ENCODE data around the gene CARD19. TPM values are rescaled to one million over a fixed set of nuclear protein-coding genes. Genes with fewer than 3 reads are reported as not detected.

Gene CARD19
- total RNA-seq, 2 donors from 2014 or later: 16.4 to 21.9 TPM

DNA sequence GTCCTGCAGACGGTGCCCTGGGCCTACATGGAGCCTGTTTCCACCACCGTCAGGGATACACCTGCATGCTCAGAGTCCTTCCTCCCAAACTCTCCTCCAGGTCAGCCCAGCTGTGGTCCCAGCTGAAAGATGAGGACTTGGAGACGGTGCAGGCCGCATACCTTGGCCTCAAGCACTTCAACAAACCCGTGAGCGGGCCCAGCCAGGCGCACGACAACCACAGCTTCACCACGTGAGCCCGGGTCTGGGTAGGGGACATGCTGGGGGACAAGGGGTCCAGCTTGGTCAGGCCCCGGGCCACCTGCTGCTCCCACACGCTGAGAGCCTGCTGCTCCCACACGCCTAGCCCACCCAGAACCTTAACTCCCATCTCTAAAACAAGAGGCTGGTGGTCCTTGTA, 16.6 kb upstream of the CARD19 start:
- Histone ChIP-seq H3K27me3 (ENCODE audit: control insufficient read depth, insufficient read depth, low read length, poor library complexity, severe bottlenecking) (no peaks in the 10 kb centered on the region), H3K4me3 (ENCODE audit: low read length) (no peak overlapping the region), H3K27ac (ENCODE audit: low read depth, low read length) (no peak overlapping the region), H3K4me1 (ENCODE audit: control insufficient read depth, insufficient read depth, low read length) (no peaks in the 10 kb centered on the region), H3K9me3 (ENCODE audit: control insufficient read depth, low read length) (no peaks in the 10 kb centered on the region), H3K36me3 (ENCODE audit: control insufficient read depth, insufficient read depth, low read length) (no peaks in the 10 kb centered on the region), H3K9ac (ENCODE audit: extremely low read depth, low read length, poor library complexity, severe bottlenecking) (no peak overlapping the region)
- peak; percentile 18 for DNase-seq
- Mint-ChIP-seq H3K4me3 (no peak overlapping the region), H3K4me1 (peaks cover 3% of the 10 kb centered on the region), H3K27me3 (ENCODE audit: insufficient read depth) (no peaks in the 10 kb centered on the region), H3K27ac (no peak overlapping the region), H3K9me3 (no peaks in the 10 kb centered on the region), H3K36me3 (ENCODE audit: low read depth) (no peaks in the 10 kb centered on the region)
- 91 to 96% methylated on average over 3 to 13 of the region's 13 CpGs for WGBS, 2 experiments (ENCODE audit: insufficient coverage in 1 of 2, insufficient read length in 1 of 2)
- TF ChIP-seq, protein P1, sequence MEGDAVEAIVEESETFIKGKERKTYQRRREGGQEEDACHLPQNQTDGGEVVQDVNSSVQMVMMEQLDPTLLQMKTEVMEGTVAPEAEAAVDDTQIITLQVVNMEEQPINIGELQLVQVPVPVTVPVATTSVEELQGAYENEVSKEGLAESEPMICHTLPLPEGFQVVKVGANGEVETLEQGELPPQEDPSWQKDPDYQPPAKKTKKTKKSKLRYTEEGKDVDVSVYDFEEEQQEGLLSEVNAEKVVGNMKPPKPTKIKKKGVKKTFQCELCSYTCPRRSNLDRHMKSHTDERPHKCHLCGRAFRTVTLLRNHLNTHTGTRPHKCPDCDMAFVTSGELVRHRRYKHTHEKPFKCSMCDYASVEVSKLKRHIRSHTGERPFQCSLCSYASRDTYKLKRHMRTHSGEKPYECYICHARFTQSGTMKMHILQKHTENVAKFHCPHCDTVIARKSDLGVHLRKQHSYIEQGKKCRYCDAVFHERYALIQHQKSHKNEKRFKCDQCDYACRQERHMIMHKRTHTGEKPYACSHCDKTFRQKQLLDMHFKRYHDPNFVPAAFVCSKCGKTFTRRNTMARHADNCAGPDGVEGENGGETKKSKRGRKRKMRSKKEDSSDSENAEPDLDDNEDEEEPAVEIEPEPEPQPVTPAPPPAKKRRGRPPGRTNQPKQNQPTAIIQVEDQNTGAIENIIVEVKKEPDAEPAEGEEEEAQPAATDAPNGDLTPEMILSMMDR (conservative IDR thresholded peaks at IDR 0.05): no peak

- Mint-ChIP-seq H3K36me3 (ENCODE audit: low read depth) (peaks cover under 1% of the 10 kb centered on the region), H3K4me1 (no peaks in the 10 kb centered on the region), H3K27me3 (ENCODE audit: insufficient read depth) (no peaks in the 10 kb centered on the region), H3K27ac (no peak overlapping the region), H3K9me3 (peaks cover under 1% of the 10 kb centered on the region), H3K4me3 (no peak overlapping the region)
- Histone ChIP-seq H3K27me3 (ENCODE audit: control insufficient read depth, insufficient read depth, low read length, poor library complexity, severe bottlenecking) (no peaks in the 10 kb centered on the region), H3K9ac (ENCODE audit: extremely low read depth, low read length, poor library complexity, severe bottlenecking) (no peak overlapping the region), H3K27ac (ENCODE audit: low read depth, low read length) (no peak overlapping the region), H3K4me1 (ENCODE audit: control insufficient read depth, insufficient read depth, low read length) (no peaks in the 10 kb centered on the region), H3K36me3 (ENCODE audit: control insufficient read depth, insufficient read depth, low read length) (no peaks in the 10 kb centered on the region), H3K9me3 (ENCODE audit: control insufficient read depth, low read length) (no peaks in the 10 kb centered on the region), H3K4me3 (ENCODE audit: low read length) (no peak overlapping the region)
- DNase-seq: peak; percentile 28
- TF ChIP-seq, protein P1 (conservative IDR thresholded peaks at IDR 0.05): no peak
- WGBS, 2 experiments (ENCODE audit: insufficient coverage in 1 of 2, insufficient read length in 1 of 2): 85 to 95% methylated on average over 6 to 9 of the region's 9 CpGs
Observed at GRCh38 chr9:93080406-93080805, 15.6 kb upstream of the CARD19 start.

DNA sequence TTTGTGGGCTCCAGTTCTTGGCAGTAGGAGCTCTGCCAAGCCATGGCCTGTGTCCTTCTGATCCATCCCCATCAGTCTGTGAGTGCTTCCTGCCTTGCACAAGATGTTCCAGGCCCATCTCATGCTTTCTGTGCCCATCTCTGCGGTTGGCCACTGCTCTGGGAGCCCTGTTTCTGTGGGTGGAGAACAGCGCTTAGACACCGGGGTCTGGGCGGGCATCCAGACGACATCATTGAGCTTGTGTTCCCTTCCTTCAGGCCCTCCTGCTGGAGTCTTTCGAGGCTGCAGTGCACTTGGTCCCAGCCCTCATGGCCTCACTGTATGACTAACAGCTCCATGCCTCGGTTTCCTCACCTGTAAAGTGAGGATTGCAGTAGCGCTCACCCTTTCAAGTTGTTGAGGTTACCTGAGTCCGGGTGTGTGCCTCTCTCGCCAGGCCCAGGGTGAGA, 14.9 kb upstream of the CARD19 start:
- Histone ChIP-seq H3K4me1 (ENCODE audit: control insufficient read depth, insufficient read depth, low read length) (no peaks in the 10 kb centered on the region), H3K36me3 (ENCODE audit: control insufficient read depth, insufficient read depth, low read length) (no peaks in the 10 kb centered on the region), H3K27me3 (ENCODE audit: control insufficient read depth, insufficient read depth, low read length, poor library complexity, severe bottlenecking) (no peaks in the 10 kb centered on the region), H3K9ac (ENCODE audit: extremely low read depth, low read length, poor library complexity, severe bottlenecking) (no peak overlapping the region), H3K27ac (ENCODE audit: low read depth, low read length) (no peak overlapping the region), H3K9me3 (ENCODE audit: control insufficient read depth, low read length) (peaks cover 4% of the 10 kb centered on the region), H3K4me3 (ENCODE audit: low read length) (no peak overlapping the region)
- no peak overlapping the region for H3K4me3 Mint-ChIP-seq
- H3K4me1 Mint-ChIP-seq: no peaks in the 10 kb centered on the region
- peak; percentile 24 for DNase-seq
- TF ChIP-seq, protein P1 (conservative IDR thresholded peaks at IDR 0.05): no peak
- H3K36me3 Mint-ChIP-seq (ENCODE audit: low read depth): peaks cover 6% of the 10 kb centered on the region
- H3K27me3 Mint-ChIP-seq (ENCODE audit: insufficient read depth): no peaks in the 10 kb centered on the region
- WGBS, 2 experiments (ENCODE audit: insufficient coverage in 1 of 2, insufficient read length in 1 of 2): 88 to 93% methylated on average over 5 to 10 of the region's 10 CpGs
- H3K27ac Mint-ChIP-seq: no peak overlapping the region
- peaks cover 5% of the 10 kb centered on the region for H3K9me3 Mint-ChIP-seq
